HUES6 (cell line): ENCODE results near the gene FNIP1.

Experiments used
- H3K27ac ChIP-seq: 2 replicates; pipeline ENCODE4 v1.7.0; 2013; ENCODE audit warnings: low read depth, mild to moderate bottlenecking, low read length, inconsistent platforms
- H3K27me3 ChIP-seq: 2 replicates; pipeline ENCODE4 v1.6.1; 2013; ENCODE audit warnings: low read length; ENCODE audit not compliant: control insufficient read depth, insufficient read depth
- H3K36me3 ChIP-seq: 2 replicates; pipeline ENCODE4 v1.6.1; 2013; ENCODE audit warnings: low read length; ENCODE audit not compliant: control insufficient read depth, insufficient read depth
- H3K4me1 ChIP-seq: 2 replicates; pipeline ENCODE4 v1.6.1; 2013; ENCODE audit warnings: low read length; ENCODE audit not compliant: control insufficient read depth, insufficient read depth
- H3K4me3 ChIP-seq: 2 replicates; pipeline ENCODE4 v1.5.1; 2013; ENCODE audit warnings: low read depth, low read length
- H3K9ac ChIP-seq: one replicate; pipeline ENCODE4 v1.6.1; 2013; ENCODE audit warnings: mild to moderate bottlenecking, low read length
- H3K9me3 ChIP-seq: 2 replicates; pipeline ENCODE4 v1.6.1; 2013; ENCODE audit warnings: low read depth, low read length; ENCODE audit not compliant: control insufficient read depth, insufficient read depth

The FNIP1 gene

DNA sequence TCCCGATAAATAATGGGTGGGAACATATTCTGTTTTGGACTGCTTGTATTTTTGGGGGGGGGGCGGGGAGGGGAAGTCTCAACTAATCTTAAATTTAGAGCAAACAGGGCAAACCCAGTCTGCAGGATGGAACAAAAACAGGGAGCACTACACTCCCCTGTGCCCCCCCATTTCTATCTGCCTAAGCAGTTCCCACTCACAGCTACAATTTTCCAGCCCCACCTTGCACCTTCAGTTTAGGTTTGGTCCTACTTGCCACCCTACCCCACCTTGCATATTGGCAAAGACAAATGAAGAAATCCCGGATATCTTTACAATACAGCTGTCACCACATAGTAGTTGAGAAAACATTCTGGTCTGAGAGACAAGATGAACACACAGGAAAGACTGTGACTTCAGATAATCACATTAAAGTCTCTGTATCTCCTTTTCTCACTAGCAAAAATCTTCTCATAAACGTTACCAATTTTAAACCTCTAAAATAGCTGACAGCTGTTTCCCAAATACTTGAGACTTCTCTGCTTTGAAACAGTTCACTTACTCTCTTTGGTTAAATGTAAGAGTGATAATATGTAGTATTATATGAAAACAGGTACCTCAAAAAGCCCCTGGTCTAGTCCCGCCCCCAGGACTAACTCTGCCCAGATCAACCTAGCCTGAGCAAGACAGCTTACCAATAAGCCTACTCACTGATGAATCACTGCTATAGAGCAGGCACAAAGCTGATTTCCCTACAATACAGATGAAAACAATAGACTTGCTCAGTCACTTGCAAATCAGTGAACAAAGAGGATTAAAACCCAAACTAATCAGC lies 156.6 kb downstream of the FNIP1 start:
- Histone ChIP-seq H3K4me3 (no peak overlapping the region), H3K9me3 (no peaks in the 10 kb centered on the region), H3K27ac (no peak overlapping the region), H3K36me3 (peaks cover 4% of the 10 kb centered on the region; the same call in 1 of the 2 replicates), H3K9ac (no peak overlapping the region), H3K27me3 (no peaks in the 10 kb centered on the region), H3K4me1 (peaks cover 9% of the 10 kb centered on the region; the same call in 1 of the 2 replicates)

- Histone ChIP-seq H3K27ac (no peak overlapping the region), H3K4me3 (no peak overlapping the region), H3K36me3 (no peaks in the 10 kb centered on the region), H3K27me3 (no peaks in the 10 kb centered on the region), H3K9ac (no peak overlapping the region), H3K9me3 (no peaks in the 10 kb centered on the region), H3K4me1 (peaks cover 9% of the 10 kb centered on the region; the same call in 1 of the 2 replicates)
These were observed 157.7 kb downstream of the FNIP1 start for GRCh38 chr5:131639148-131639547.

GRCh38 chr5:131637694-131638093 lies 159.1 kb downstream of the FNIP1 start:
- Histone ChIP-seq H3K9ac (no peak overlapping the region), H3K27ac (no peak overlapping the region), H3K27me3 (no peaks in the 10 kb centered on the region), H3K9me3 (no peaks in the 10 kb centered on the region), H3K4me3 (no peak overlapping the region), H3K4me1 (peaks cover 9% of the 10 kb centered on the region), H3K36me3 (no peaks in the 10 kb centered on the region)

GRCh38 chr5:131635684-131636572 lies 160.9 kb downstream of the FNIP1 start:
- H3K27me3 ChIP-seq, result no peaks in the 10 kb centered on the region
- peaks cover 10% of the 10 kb centered on the region for H3K4me1 ChIP-seq
- no peaks in the 10 kb centered on the region for H3K9me3 ChIP-seq
- H3K36me3 ChIP-seq, result no peaks in the 10 kb centered on the region
- H3K27ac ChIP-seq, result peak overlapping the region; percentile 94
- H3K4me3 ChIP-seq, result peak overlapping the region; percentile 93
- H3K9ac ChIP-seq, result peak overlapping the region; percentile 95

- peak within 1 kb of the TSS; percentile 93 for H3K4me3 ChIP-seq
- H3K36me3 ChIP-seq, result no peaks in the 10 kb centered on the region
- no peaks in the 10 kb centered on the region for H3K27me3 ChIP-seq
- peaks cover 16% of the 10 kb centered on the region for H3K4me1 ChIP-seq
- H3K9ac ChIP-seq, result peak within 1 kb of the TSS; percentile 95
- H3K27ac ChIP-seq, result peak within 1 kb of the TSS; percentile 94
- H3K9me3 ChIP-seq, result no peaks in the 10 kb centered on the region
These were observed 161.7 kb downstream of the FNIP1 start, which contains the start of gene RAPGEF6 for GRCh38 chr5:131634996-131635683. Gene RAPGEF6, minus strand, starts transcription at chr5:131635229. Its CDS starts 199 bp downstream, at chr5:131635030.

GRCh38 chr5:131634666-131634995 lies 162.2 kb downstream of the FNIP1 start:
- H3K4me1 ChIP-seq, result peaks cover 16% of the 10 kb centered on the region
- no peaks in the 10 kb centered on the region for H3K27me3 ChIP-seq
- peak overlapping the region; percentile 93 for H3K4me3 ChIP-seq
- peak overlapping the region; percentile 58 for H3K27ac ChIP-seq
- H3K9me3 ChIP-seq, result no peaks in the 10 kb centered on the region
- peak overlapping the region; percentile 95 for H3K9ac ChIP-seq
- no peaks in the 10 kb centered on the region for H3K36me3 ChIP-seq

- Histone ChIP-seq H3K9me3 (no peaks in the 10 kb centered on the region), H3K27me3 (no peaks in the 10 kb centered on the region), H3K36me3 (no peaks in the 10 kb centered on the region), H3K27ac (peak overlapping the region; percentile 58; the same call in 1 of the 2 replicates), H3K4me3 (peak overlapping the region; percentile 93), H3K4me1 (peaks cover 16% of the 10 kb centered on the region), H3K9ac (peak overlapping the region; percentile 95)
These were observed 162.6 kb downstream of the FNIP1 start for GRCh38 chr5:131634238-131634637.

- Histone ChIP-seq H3K9ac (peak overlapping the region; percentile 95), H3K27me3 (no peaks in the 10 kb centered on the region), H3K9me3 (no peaks in the 10 kb centered on the region), H3K27ac (no peak overlapping the region), H3K4me3 (peak overlapping the region; percentile 93), H3K4me1 (peaks cover 17% of the 10 kb centered on the region), H3K36me3 (no peaks in the 10 kb centered on the region)
These were observed 163.0 kb downstream of the FNIP1 start for GRCh38 chr5:131633830-131634229.

DNA sequence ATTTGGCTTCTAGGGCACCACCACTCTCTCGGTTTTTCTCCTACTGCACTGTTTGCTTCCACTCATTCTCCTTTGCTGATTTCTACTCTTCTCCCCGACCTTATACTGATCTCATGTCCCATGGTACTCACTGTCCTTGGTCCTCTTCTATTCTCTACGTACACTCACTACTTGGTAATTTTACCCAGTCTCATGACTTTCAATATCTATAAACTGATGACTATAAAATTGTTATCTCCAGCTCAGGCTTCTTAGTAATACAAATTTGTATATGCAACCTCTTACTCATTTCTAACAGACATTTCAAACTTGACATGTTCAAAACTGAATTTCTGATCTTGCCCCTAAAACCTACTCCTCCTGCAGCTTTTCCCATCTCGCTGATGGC lies 165.9 kb downstream of the FNIP1 start:
- Histone ChIP-seq H3K9me3 (no peaks in the 10 kb centered on the region), H3K4me1 (peaks cover 14% of the 10 kb centered on the region), H3K36me3 (no peaks in the 10 kb centered on the region), H3K9ac (no peak overlapping the region), H3K27me3 (no peaks in the 10 kb centered on the region), H3K4me3 (no peak overlapping the region), H3K27ac (no peak overlapping the region)

DNA sequence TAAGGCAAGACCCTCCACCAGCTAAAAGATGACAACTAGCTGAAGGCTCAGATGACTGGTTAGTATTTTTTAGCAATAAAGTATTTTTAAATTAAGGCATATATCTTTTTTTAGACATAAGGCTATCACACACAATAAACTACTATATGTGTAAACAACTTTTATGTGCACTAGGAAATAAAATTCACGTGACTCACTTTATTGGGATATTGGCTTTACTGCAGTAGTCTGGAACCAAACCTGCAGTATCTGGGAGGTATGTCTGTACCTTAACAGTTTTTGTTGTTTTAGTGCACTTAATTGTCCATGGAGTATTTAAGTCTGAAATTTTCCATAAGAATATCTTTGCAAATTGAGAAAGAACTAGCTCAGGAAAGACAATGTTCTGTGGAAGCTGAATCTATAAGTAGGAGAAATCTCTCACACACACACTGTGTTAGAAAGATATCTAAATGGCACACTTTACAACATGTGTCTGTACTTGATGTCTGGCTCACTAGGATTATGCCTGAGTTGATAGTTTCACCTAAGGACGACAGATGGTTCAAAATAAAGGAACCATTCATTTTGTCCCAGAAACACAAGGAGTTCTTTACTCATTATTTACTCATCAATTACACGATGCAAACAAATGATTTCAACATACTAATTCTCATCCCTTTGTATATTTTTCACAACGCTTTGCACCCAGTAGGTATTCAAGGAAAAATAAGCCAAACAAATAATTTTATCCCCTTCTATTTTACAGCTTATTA lies 166.4 kb downstream of the FNIP1 start:
- peaks cover 14% of the 10 kb centered on the region for H3K4me1 ChIP-seq
- no peak overlapping the region for H3K27ac ChIP-seq
- H3K4me3 ChIP-seq, result no peak overlapping the region
- H3K9me3 ChIP-seq, result no peaks in the 10 kb centered on the region
- no peaks in the 10 kb centered on the region for H3K36me3 ChIP-seq
- no peaks in the 10 kb centered on the region for H3K27me3 ChIP-seq
- no peak overlapping the region for H3K9ac ChIP-seq
